Lower leg skin (tissue), 3 donors: Measurements from ENCODE around the gene DCAF8L2.

Experiments used
- CTCF ChIP-seq, 3 donors: fragments of 450-650 bp; IDR thresholded peaks; one replicate each; pipeline ENCODE4 v1.5.1; 2016; ENCODE audit warnings: antibody characterized with exemption in 3 of 3, mild to moderate bottlenecking in 3 of 3, moderate library complexity in 2 of 3
- POLR2A ChIP-seq, 2 donors: fragments of 450-650 bp; IDR thresholded peaks; one replicate each; pipeline ENCODE4 v1.6.1; 2016 to 2017; ENCODE audit warnings: antibody characterized with exemption in 2 of 2, mild to moderate bottlenecking in 1 of 2, moderate library complexity in 1 of 2

GRCh38 chrX:27548624-27549023 lies 41.5 kb upstream of the DCAF8L2 start:
- TF ChIP-seq CTCF (IDR thresholded peaks at IDR 0.05) (no peak), POLR2A (IDR thresholded peaks at IDR 0.05) (no peak)
